ENCODE results near the gene COCH. TPM values are rescaled to one million over a fixed set of nuclear protein-coding genes. Genes with fewer than 3 reads are reported as not detected.
"Not testable (repeated sequence)": the region's sequence is repeated elsewhere in the genome, so short reads cannot be mapped to it uniquely, and the experiment has no call there.

Gene COCH
- total RNA-seq, 1 donor from 2014 or later: 1.8 TPM

DNA sequence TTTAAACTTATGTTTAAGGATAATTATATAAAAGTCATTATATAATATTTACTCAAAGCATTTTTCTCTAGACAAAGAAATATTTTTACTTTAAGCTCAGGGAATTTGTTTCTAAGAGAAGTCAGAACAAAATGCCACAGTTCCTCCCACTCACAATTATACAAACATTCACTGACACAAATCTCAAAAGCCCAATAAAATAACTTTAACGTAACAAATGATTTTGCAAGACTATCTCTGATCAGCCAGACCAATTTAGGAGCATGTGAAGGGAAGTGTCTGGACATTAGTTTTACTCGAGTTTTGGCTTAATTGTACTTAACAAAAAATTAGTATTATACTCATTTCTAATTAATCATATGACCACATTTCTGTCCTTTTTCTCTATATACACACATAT, 41.2 kb downstream of the COCH start:
- no peaks in the 10 kb centered on the region for H3K27me3 Mint-ChIP-seq (ENCODE audit: low read depth)
- no peak for DNase-seq (ENCODE audit: low spot score in 2 of 2, unreplicated experiment in 2 of 2)
- H3K4me3 Mint-ChIP-seq: no peak overlapping the region
- H3K9me3 Mint-ChIP-seq: no peaks in the 10 kb centered on the region
- TF ChIP-seq, protein P1, sequence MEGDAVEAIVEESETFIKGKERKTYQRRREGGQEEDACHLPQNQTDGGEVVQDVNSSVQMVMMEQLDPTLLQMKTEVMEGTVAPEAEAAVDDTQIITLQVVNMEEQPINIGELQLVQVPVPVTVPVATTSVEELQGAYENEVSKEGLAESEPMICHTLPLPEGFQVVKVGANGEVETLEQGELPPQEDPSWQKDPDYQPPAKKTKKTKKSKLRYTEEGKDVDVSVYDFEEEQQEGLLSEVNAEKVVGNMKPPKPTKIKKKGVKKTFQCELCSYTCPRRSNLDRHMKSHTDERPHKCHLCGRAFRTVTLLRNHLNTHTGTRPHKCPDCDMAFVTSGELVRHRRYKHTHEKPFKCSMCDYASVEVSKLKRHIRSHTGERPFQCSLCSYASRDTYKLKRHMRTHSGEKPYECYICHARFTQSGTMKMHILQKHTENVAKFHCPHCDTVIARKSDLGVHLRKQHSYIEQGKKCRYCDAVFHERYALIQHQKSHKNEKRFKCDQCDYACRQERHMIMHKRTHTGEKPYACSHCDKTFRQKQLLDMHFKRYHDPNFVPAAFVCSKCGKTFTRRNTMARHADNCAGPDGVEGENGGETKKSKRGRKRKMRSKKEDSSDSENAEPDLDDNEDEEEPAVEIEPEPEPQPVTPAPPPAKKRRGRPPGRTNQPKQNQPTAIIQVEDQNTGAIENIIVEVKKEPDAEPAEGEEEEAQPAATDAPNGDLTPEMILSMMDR (IDR thresholded peaks at IDR 0.05; ENCODE audit: unreplicated experiment): no peak
- H3K36me3 Mint-ChIP-seq: peaks cover 10% of the 10 kb centered on the region
- H3K27ac Mint-ChIP-seq: no peak overlapping the region
- no peaks in the 10 kb centered on the region for H3K4me1 Mint-ChIP-seq

DNA sequence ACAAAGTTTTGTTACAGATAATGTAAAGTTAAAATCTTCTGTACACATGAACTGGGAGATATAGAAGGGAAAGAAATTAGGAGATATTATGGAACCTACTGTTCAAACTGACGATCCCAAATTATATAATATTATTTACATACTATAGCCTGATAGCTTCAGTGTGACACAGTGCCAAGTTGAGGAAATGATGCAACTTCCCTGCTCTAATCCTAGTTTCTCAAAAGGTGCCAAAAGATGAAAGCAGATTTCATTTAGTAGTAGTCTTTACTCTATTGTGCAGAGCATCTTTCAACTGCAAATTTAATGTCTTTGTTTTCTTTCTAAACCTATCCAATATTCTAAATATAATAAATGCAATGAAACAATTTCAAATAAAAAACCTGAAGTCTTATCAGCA, 46.9 kb downstream of the COCH start:
- TF ChIP-seq, protein P1 (IDR thresholded peaks at IDR 0.05; ENCODE audit: unreplicated experiment): no peak
- no peak overlapping the region for H3K4me3 Mint-ChIP-seq
- H3K27me3 Mint-ChIP-seq (ENCODE audit: low read depth): no peaks in the 10 kb centered on the region
- no peak overlapping the region for H3K27ac Mint-ChIP-seq
- H3K9me3 Mint-ChIP-seq: no peaks in the 10 kb centered on the region
- no peak for DNase-seq (ENCODE audit: low spot score in 2 of 2, unreplicated experiment in 2 of 2)
- peaks cover 9% of the 10 kb centered on the region for H3K36me3 Mint-ChIP-seq
- no peaks in the 10 kb centered on the region for H3K4me1 Mint-ChIP-seq

DNA sequence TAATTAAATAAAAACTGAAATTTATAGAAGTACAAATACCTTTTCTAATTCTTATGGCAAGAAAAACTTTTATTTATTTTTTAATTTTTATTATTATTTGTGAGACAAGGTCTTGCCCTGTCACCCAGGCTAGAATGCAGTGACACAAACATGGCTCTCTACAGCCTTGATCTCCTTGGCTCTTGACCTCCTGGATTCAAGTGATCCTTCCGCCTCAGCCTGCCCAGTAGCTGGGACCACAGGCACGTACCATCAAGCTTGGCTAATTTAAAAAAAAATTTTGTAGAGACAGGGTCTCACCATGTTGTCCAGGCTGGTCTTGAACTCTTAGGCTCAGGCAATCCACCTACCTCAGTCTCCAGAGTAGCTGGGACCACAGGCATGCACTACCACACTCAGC, 47.4 kb downstream of the COCH start:
- Mint-ChIP-seq H3K9me3 (no peaks in the 10 kb centered on the region), H3K27me3 (ENCODE audit: low read depth) (no peaks in the 10 kb centered on the region), H3K36me3 (peaks cover 9% of the 10 kb centered on the region), H3K4me3 (no peak overlapping the region), H3K27ac (no peak overlapping the region), H3K4me1 (no peaks in the 10 kb centered on the region)
- TF ChIP-seq, protein P1 (IDR thresholded peaks at IDR 0.05; ENCODE audit: unreplicated experiment): no peak
- no peak for DNase-seq (ENCODE audit: low spot score in 2 of 2, unreplicated experiment in 2 of 2)

DNA sequence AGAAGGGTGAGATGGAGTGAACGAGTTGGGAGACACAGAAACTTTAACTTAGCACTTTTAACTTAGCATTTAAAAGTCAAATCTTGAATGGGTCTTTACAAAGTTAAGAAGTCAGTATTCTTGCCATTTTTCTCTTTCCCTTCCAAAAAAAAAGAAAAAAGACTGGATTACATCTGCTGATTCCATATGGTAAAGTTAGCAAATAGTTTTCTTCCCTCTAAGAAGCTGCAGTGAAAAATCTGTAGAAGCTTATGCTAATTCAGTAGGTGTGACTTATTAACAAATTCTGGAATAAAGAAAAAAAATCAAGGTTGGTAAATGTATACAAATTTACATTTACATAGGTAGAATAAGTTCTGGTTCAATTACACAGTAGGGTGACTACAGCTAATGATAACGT, 50.9 kb downstream of the COCH start:
- TF ChIP-seq, protein P1 (IDR thresholded peaks at IDR 0.05; ENCODE audit: unreplicated experiment): no peak
- no peak overlapping the region for H3K4me3 Mint-ChIP-seq
- H3K27me3 Mint-ChIP-seq (ENCODE audit: low read depth): no peaks in the 10 kb centered on the region
- no peaks in the 10 kb centered on the region for H3K9me3 Mint-ChIP-seq
- H3K4me1 Mint-ChIP-seq: no peaks in the 10 kb centered on the region
- H3K36me3 Mint-ChIP-seq: peaks cover 4% of the 10 kb centered on the region
- no peak overlapping the region for H3K27ac Mint-ChIP-seq
- DNase-seq (ENCODE audit: low spot score in 2 of 2, unreplicated experiment in 2 of 2): no peak

DNA sequence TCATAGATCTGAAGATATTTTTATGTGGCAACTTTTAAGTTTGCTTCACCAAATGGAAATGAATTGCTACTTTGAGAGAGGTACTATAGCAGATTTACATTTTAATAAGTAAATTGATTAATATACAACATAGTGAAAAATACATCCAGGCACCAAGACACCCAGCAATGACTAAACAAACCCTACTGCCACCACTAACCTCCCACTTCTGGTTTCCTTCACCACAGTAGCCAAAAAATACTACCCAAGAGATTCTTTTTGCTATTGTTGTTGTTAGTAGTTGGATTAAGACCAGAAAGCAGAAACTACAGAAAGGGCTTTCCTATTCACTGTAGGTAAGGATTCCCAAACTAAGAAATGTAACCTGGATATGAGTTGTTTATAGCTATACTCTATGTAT, 54.1 kb downstream of the COCH start:
- no peak overlapping the region for H3K4me3 Mint-ChIP-seq
- H3K36me3 Mint-ChIP-seq: peaks cover 6% of the 10 kb centered on the region
- no peak overlapping the region for H3K27ac Mint-ChIP-seq
- no peaks in the 10 kb centered on the region for H3K4me1 Mint-ChIP-seq
- TF ChIP-seq, protein P1 (IDR thresholded peaks at IDR 0.05; ENCODE audit: unreplicated experiment): no peak
- H3K27me3 Mint-ChIP-seq (ENCODE audit: low read depth): no peaks in the 10 kb centered on the region
- no peak for DNase-seq (ENCODE audit: low spot score in 2 of 2, unreplicated experiment in 2 of 2)
- H3K9me3 Mint-ChIP-seq: no peaks in the 10 kb centered on the region

DNA sequence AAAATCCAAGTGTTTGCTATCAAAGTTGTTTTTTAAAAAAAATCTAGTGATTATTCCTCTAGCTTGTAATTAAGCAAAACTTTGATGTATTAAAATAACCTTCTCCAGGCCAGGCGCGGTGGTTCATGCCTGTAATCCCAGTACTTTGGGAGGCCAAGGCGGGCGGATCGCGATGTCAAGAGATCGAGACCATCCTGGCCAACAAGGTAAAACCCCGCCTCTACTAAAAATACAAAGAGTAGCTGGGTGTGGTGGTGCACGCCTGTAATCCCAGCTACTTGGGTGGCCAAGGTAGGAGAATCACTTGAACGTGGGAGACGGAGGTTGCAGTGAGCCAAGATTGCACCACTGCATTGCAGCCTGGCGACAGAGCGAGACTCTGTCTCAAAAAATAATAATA, 59.6 kb downstream of the COCH start:
- not testable (repeated sequence) for H3K4me3 Mint-ChIP-seq, H3K27ac Mint-ChIP-seq
- H3K36me3 Mint-ChIP-seq: peaks cover 20% of the 10 kb centered on the region

More for the DNA sequence above, 59.6 kb downstream of the COCH start:
- not testable (repeated sequence) for DNase-seq (ENCODE audit: low spot score in 2 of 2, unreplicated experiment in 2 of 2); H3K4me1 Mint-ChIP-seq; H3K27me3 Mint-ChIP-seq (ENCODE audit: low read depth); H3K9me3 Mint-ChIP-seq
